ENCODE results near the gene DRAM1. TPM values are rescaled to one million over a fixed set of nuclear protein-coding genes. Genes with fewer than 3 reads are reported as not detected.

Gene DRAM1
- total and polyA plus RNA-seq, 9 of the 15 experiments (the other 6 are each of a cell fraction or from before 2014, with no cell fraction given): 1.4 to 4.3 (median 2.7) TPM

DNA sequence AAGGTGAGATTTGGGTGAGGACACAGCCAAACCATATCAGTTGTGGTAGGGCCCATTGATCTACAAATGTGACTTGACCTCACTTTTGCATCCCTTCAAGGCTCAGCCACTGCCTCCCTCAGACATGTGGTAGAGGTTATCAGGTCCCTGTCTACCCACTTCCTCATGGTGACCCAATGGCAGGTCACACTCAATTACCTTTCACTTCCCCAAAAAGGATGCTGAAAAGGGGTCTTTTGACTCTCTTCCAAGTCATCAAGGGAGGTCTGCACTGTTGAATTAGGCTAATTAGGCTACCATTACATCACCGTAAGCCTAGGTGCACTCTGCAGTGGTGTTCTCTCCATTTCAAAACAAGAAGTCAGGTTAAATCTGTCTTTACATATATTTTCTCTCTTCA, 22.6 kb upstream of the DRAM1 start:
- 84% methylated on average over 1 of the region's 1 CpG for WGBS (ENCODE audit: insufficient coverage, low coverage, missing lambda C conversion rate)
- Histone ChIP-seq H3K9ac (ENCODE audit: insufficient read depth in 1 of 2, low read depth in 2 of 2, low read length in 2 of 2) (0 out of 4 replicates have a peak overlapping the region, but pooled peaks of 1 of the 2 experiments have one; percentile 42), H3K79me2 (ENCODE audit: control insufficient read depth, insufficient read depth, low read length) (no peaks in the 10 kb centered on the region), H3K9me3 (replicated peaks; ENCODE audit: control insufficient read depth, insufficient read depth, low read depth, low read length) (peaks cover 3% of the 10 kb centered on the region; the same call in 1 of the 2 replicates), H3K27me3 (ENCODE audit: control insufficient read depth in 2 of 2, insufficient read depth in 2 of 2, low read length in 2 of 2) (no peaks in the 10 kb centered on the region; a peak in 1 of 5 replicates), H3K4me3 (no peak overlapping the region), H3K9me1 (ENCODE audit: control insufficient read depth, insufficient read depth, low read length) (no peaks in the 10 kb centered on the region), H2AFZ (ENCODE audit: low read depth, low read length) (peak overlapping the region; percentile 92), H3K27ac (ENCODE audit: extremely low read depth, low read depth, low read length) (peak overlapping the region; percentile 85), H3K4me2 (ENCODE audit: insufficient read depth, low read length) (no peak overlapping the region), H3K36me3 (ENCODE audit: control insufficient read depth, insufficient read depth, low read length) (no peaks in the 10 kb centered on the region), H3K4me1 (replicated peaks in 1 of 2; ENCODE audit: control insufficient read depth in 2 of 2, insufficient read depth in 2 of 2, low read length in 2 of 2) (peaks cover 22 to 37% of the 10 kb centered on the region in 2 experiments), H4K20me1 (replicated peaks; ENCODE audit: control insufficient read depth, insufficient read depth, low read length) (no peaks in the 10 kb centered on the region)
- BruUV-seq (replicated peaks): no TSS peak
- intact Hi-C loops (cut with micrococcal nuclease) (no loop called here), in situ Hi-C loops (cut with MboI) (no loop called here)
- ATAC-seq (peak; percentile 57), DNase-seq (ENCODE audit: extremely low read depth in 1 of 4, low spot score in 3 of 4) (peak in 2 of 4 experiments; percentile 37 to 55), FAIRE-seq (peak; percentile 49)
- ChIA-PET POLR2A (interaction anchor here (1.0 to 1.6 kb wide), 6 partner anchors 9 to 59 kb away, joined by 3 to 5 read pairs (median 4); partner anchors contain the start of gene DRAM1), CTCF (ENCODE audit: low intra/inter-chr PET ratio) (no interaction called here)
- TF ChIP-seq CBFA2T3 (IDR thresholded peaks at IDR 0.05) (peak; percentile 31; the same call in 1 of the 2 replicates), HMBOX1 (IDR thresholded peaks at IDR 0.05) (peak; percentile 19; the same call in 1 of the 2 replicates), ZNF395 (CRISPR knock-in tag; IDR thresholded peaks at IDR 0.05) (no peak), CHD2 (IDR thresholded peaks at IDR 0.05; ENCODE audit: low read depth, low read length) (no peak), NBN (IDR thresholded peaks at IDR 0.05; ENCODE audit: low read depth) (no peak), FOXA3 (CRISPR knock-in tag; conservative IDR thresholded peaks at IDR 0.05 in 1 of 2, IDR thresholded peaks at IDR 0.05 in 1 of 2) (peak in 1 of 2 experiments; percentile 18; a peak in 1 of 4 replicates), SMAD4 (CRISPR knock-in tag; conservative IDR thresholded peaks at IDR 0.05) (peak; percentile 12; the same call in 1 of the 2 replicates), BCL6 (CRISPR knock-in tag; IDR thresholded peaks at IDR 0.05) (0 out of 2 replicates have a peak, but pooled peaks have one; percentile 39), NFIC (IDR thresholded peaks at IDR 0.05) (no peak), ZNF274 (IDR thresholded peaks at IDR 0.05; ENCODE audit: borderline replicate concordance, low read depth, low read length) (no peak), KLF6 (CRISPR knock-in tag; IDR thresholded peaks at IDR 0.05; ENCODE audit: borderline replicate concordance) (0 out of 2 replicates have a peak, but pooled peaks have one; percentile 9), TSHZ1 (CRISPR knock-in tag; IDR thresholded peaks at IDR 0.05) (0 out of 2 replicates have a peak, but pooled peaks have one; percentile 10), ZNF354B (CRISPR knock-in tag; IDR thresholded peaks at IDR 0.05) (0 out of 2 replicates have a peak, but pooled peaks have one; percentile 18)
- TF ChIP-seq, protein P1, sequence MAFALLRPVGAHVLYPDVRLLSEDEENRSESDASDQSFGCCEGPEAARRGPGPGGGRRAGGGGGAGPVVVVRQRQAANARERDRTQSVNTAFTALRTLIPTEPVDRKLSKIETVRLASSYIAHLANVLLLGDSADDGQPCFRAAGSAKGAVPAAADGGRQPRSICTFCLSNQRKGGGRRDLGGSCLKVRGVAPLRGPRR (CRISPR knock-in tag; IDR thresholded peaks at IDR 0.05): 0 out of 2 replicates have a peak, but pooled peaks have one; percentile 32
- TF ChIP-seq, protein P2, sequence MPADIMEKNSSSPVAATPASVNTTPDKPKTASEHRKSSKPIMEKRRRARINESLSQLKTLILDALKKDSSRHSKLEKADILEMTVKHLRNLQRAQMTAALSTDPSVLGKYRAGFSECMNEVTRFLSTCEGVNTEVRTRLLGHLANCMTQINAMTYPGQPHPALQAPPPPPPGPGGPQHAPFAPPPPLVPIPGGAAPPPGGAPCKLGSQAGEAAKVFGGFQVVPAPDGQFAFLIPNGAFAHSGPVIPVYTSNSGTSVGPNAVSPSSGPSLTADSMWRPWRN (IDR thresholded peaks at IDR 0.05; ENCODE audit: low read depth): 0 out of 2 replicates have a peak, but pooled peaks have one; percentile 57

Measured in K562 (cell line).